ENCODE results near the gene GCGR.
"Not testable (repeated sequence)": the region's sequence is repeated elsewhere in the genome, so short reads cannot be mapped to it uniquely, and the experiment has no call there.

The GCGR gene

GRCh38 chr17:81833160-81833920 is 29.4 kb downstream of the GCGR start, which contains the start of gene MCRIP1:
TSS of gene MCRIP1 (minus strand) at chr17:81833291. CDS start at chr17:81824506, 8,785 bp downstream.
- DNase-seq = peak; percentile 96

- DNase-seq = no peak
Measured at GRCh38 chr17:81833921-81834830, 30.2 kb downstream of the GCGR start.

GRCh38 chr17:81834831-81835267 is 30.9 kb downstream of the GCGR start, which contains the start of gene PPP1R27:
TSS of gene PPP1R27 (minus strand) at chr17:81835050. CDS start at chr17:81834953, 97 bp downstream.
- DNase-seq = no peak

DNA sequence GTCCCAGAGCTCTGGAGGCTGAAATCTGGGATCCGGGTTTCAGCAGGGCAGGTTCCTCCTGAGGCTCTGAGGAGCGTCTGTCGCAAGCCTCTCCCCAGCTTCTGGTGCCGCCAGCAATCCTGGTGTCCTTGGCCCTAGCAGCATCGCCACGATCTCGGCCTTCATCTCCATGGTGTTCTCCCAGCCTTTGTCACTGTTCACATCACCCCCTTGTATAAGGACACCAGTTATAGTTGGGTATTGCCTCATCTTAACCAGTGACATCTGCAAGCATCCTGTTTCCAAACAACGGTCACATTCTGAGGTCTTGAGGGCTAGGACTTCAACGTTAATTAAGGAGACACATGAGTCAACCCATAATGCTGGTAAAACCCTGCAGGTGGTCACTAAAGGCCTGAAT is 33.7 kb downstream of the GCGR start:
- DNase-seq = no peak

DNA sequence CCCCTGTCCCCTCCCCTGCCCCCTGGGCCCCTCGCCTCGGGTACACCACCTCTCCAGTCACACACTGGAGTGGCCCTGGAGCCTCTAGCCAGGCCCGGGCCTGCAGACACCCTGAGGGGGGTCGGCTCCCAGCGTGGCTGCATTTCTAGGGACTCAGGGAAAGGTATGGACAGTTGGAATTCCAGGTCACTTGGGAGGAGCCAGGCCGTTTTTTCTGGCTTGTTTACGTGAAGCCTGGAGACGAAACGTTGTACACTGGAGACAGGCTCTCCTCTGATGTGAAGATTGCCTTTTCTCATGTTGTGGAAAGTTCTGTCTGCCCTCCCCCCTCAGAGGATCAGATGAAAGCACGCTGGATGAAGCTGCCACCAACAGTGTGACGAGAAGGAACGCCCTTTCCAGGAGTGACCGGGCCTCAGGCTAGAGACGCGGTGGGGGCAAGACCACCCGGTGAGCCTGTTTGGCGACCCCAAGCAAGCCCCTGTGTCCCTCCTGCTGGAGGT is 34.9 kb downstream of the GCGR start:
- DNase-seq = no peak

DNA sequence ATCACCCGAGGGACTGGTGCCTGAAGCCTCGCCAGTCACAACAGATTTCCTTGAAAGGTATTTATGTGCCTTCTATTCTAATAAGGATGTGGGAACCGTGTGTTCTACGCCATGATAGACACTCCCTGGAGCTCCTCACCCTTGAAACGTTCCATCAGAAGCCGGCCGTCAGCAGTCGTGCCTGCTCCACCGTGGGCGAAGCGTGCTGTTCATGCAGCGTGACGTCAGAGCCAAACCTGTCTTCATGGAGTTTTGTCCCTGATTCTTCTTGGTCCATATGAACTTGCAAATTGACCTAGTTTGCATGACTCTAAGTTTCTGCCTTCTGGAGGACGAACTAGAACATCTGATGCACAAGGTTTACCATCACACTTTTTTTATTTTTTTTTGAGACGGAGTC is 35.4 kb downstream of the GCGR start:
- no peak for DNase-seq

- not testable (repeated sequence) for DNase-seq
Measured at GRCh38 chr17:81840059-81840458, 36.1 kb downstream of the GCGR start.

- DNase-seq = no peak
Measured at GRCh38 chr17:81840826-81841778, 37.2 kb downstream of the GCGR start.

DNA sequence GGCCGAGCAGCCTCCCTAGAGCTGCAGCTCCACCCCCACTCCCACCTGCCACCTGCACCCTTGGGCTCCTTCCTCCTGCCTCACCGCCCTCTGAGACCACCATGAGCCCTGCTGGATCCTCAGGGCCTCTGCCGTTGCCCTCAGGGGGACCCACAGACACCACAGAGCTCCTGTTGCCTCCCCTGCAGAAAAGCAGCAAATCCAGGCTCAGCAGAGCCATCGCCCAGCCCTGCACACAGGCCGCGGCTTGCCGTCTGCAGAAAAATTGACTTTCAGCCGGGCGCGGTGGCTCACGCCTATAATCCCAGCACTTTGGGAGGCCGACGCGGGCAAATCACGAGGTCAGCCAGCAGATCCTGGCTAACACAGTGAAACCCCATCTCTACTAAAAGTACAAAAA is 37.9 kb downstream of the GCGR start:
- no peak for DNase-seq

GRCh38 chr17:81842378-81842724 is 38.4 kb downstream of the GCGR start:
- no peak for DNase-seq

GRCh38 chr17:81842725-81843504 is 39.0 kb downstream of the GCGR start:
- no peak for DNase-seq

GRCh38 chr17:81843713-81844326 is 39.9 kb downstream of the GCGR start:
- DNase-seq = no peak

DNA sequence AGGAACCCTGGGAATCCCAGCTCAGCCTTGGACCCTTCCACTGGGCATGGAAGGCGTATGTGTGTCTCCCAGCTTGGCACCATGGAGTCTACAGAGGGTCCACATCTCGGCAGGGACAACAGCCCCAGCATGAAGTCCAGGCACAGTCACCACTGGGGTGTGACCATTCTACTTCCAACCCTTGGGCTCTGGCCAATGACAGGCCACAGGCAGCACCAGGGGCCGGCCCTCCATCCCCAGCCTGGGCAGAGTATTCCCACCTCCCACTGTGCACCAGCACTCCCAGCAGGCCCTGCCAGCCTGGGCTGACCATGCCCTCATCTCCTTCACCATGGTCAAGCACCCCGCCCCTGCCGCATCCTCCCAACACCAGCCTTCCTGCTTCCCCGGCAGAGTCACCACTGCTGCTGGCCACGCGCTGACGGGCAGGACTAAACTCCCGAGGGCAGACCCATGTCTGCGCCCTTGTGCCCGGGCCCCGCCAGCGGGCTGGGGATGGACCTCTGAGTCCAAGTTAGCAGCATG is 40.4 kb downstream of the GCGR start:
- no peak for DNase-seq

DNA sequence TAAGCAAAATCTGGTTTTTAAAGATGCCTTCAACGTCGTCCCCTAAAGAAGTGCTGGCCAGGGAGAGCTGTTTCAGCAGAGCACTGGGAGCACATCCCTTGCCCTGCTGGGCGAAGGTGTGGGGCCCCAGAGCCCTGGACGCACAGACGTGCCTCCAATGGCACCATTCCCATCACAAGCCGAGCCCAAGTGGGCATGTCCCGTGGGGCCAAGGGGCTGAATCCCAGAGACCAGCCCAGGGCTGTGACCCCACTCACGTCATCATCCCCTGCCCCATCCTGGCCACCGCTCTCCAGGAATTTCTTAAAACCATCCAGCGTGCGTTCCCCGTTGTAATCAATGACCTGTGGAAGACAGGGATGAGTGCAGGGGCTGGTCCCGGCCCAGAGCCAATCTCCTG is 40.9 kb downstream of the GCGR start:
- DNase-seq = no peak

GRCh38 chr17:81845361-81845760 is 41.4 kb downstream of the GCGR start:
- DNase-seq = no peak

DNA sequence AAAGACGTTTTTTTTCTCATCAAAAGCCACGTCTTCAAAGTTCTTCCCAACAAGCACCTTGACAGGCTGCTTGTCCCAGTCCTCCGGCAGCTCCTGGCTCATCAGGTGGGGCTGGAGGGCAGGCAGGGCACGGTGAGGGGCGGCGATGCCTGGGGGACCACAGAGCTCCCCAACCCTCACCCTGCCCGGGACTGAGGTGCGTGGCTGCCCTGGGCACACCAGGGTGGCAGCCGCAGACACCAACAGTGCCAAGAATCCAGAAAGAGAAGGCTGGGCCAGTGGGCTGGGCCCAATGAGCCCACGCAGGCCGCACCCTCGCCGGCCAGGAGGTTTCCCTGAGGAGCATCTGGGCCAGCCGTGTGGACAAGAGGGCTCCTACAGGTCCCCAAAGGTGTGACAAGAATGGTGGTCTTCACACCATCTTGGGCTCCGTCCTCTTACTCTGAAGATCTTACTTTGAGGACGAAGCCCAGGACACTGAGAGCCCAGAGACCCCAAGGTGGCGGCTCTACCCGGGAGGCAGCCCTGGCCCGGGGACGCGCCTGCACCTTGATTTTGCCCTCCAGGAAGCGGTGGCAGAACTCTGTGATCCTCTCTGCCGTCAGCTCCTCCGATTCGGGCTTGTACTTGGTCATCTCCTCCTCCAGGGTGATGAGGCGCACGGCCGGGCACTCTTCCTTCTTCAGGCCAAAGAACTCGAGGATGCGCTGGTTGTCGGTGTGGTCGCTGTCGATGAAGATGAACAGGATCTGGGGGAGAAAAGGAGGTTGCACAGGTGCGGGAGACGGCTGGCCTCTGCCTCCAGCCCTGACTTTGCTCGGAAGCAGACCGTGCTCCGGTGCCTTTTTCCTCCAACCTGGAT is 42.2 kb downstream of the GCGR start:
- no peak for DNase-seq

- no peak for DNase-seq
Measured at GRCh38 chr17:81846743-81847689, 43.1 kb downstream of the GCGR start.

DNA sequence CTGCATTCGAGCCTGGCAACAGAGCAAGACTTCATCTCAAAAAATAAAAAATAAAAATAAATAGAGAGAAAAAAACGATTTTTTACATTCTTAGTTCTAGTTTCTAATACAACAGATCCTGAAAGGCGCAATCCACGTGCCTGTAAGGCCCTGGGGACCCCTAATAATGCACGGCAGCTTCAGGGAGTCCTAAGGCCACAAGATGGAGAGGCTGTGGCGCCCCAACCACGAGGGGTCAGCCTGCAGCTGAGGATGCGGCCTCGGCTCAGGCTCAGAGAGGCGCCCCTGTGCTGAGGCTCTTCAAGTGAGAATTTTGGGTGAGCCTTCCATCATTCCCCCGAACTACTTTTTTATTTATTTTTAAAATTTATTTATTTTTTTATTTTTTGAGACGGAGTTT is 45.5 kb downstream of the GCGR start:
- DNase-seq = no peak

- DNase-seq = no peak
Measured at GRCh38 chr17:81851423-81851822, 47.5 kb downstream of the GCGR start.
